PC-9 (cell line): ENCODE measurements around the gene RHBDD3. TPM values are rescaled to one million over a fixed set of nuclear protein-coding genes. Genes with fewer than 3 reads are reported as not detected.

ENCODE experiments used
- BruUV-seq: library from RNA; stranded (reverse); fragments of 400-500 nt; replicated peaks from 2 replicates; lab custom pipeline; 2021; lab: Mats Ljungman, UMichigan
- CTCF ChIA-PET: fragments of 300-600 bp; sonication (Branson Sonifier 250); formaldehyde crosslinking; loops from one replicate; lab custom pipeline; 2022; ENCODE audit warnings: antibody characterized with exemption; lab: Charles Lee
- POLR2A ChIA-PET: fragments of 300-600 bp; sonication (Branson Sonifier 250); formaldehyde crosslinking; loops from one replicate; lab custom pipeline; 2022; ENCODE audit warnings: antibody characterized with exemption; ENCODE audit not compliant: unreplicated experiment; lab: Charles Lee
- DNase-seq, 2 experiments: peaks; one replicate each; pipeline versions ENCODE4 v3.0.0 to v3.0.0-alpha.2; 2015 to 2022; ENCODE audit warnings: mixed read lengths in 1 of 2
- H2AFZ ChIP-seq: fragments of 200-600 bp; sonication (generic); 2 replicates; pipeline ENCODE4 v1.8.1; 2017; ENCODE audit warnings: antibody characterized with exemption
- H3F3A ChIP-seq: fragments of 200-600 bp; sonication (generic); 2 replicates; pipeline ENCODE4 v1.8.1; 2017; ENCODE audit warnings: antibody characterized with exemption, mild to moderate bottlenecking, low read depth; ENCODE audit not compliant: insufficient read depth
- H3K27ac ChIP-seq: fragments of 200-600 bp; sonication (generic); 2 replicates; pipeline ENCODE4 v1.6.1; 2016; ENCODE audit warnings: mixed run types
- H3K27me3 ChIP-seq: fragments of 200-600 bp; sonication (generic); 2 replicates; pipeline ENCODE4 v1.6.1; 2016; ENCODE audit warnings: low read depth, mixed run types; ENCODE audit not compliant: insufficient read depth
- H3K36me3 ChIP-seq: fragments of 200-600 bp; sonication (generic); 2 replicates; pipeline ENCODE4 v1.6.1; 2016; ENCODE audit warnings: low read depth, mixed run types
- H3K4me1 ChIP-seq: fragments of 200-600 bp; sonication (generic); replicated peaks from 2 replicates; pipeline ENCODE4 v1.6.1; 2016; ENCODE audit warnings: mixed run types; ENCODE audit not compliant: insufficient read depth
- H3K4me2 ChIP-seq: fragments of 200-600 bp; sonication (generic); 2 replicates; pipeline ENCODE4 v1.6.1; 2017; ENCODE audit warnings: mixed run types
- H3K4me3 ChIP-seq: fragments of 200-600 bp; sonication (generic); 2 replicates; pipeline ENCODE4 v1.6.1; 2016; ENCODE audit warnings: mixed run types
- H3K79me2 ChIP-seq: fragments of 200-600 bp; sonication (generic); 2 replicates; pipeline ENCODE4 v1.6.1; 2017; ENCODE audit warnings: low read depth, mixed run types
- H3K9me2 ChIP-seq: fragments of 200-600 bp; sonication (generic); 2 replicates; pipeline ENCODE4 v1.8.1; 2017; ENCODE audit warnings: mild to moderate bottlenecking; ENCODE audit not compliant: insufficient read depth
- H3K9me3 ChIP-seq: fragments of 200-600 bp; sonication (generic); 2 replicates; pipeline ENCODE4 v1.8.1; 2016; ENCODE audit warnings: low read depth; ENCODE audit not compliant: insufficient read depth
- H4K20me1 ChIP-seq: fragments of 200-600 bp; sonication (generic); 2 replicates; pipeline ENCODE4 v1.8.1; 2017; ENCODE audit not compliant: insufficient read depth
- EZH2 ChIP-seq: fragments of 200-600 bp; sonication (generic); IDR thresholded peaks from 2 replicates; pipeline ENCODE4 v1.8.0; 2017; ENCODE audit warnings: antibody characterized with exemption, low read depth
- intact Hi-C: fragments of 100-400 bp; cut with micrococcal nuclease; formaldehyde crosslinking; loops from one replicate; pipeline ENCODE4 v1.10.0; 2022; ENCODE audit not compliant: unreplicated experiment
- total RNA-seq: library from RNA; stranded (reverse); gene quantifications from 2 replicates; pipeline ENCODE4 v1.2.3, GENCODE V29; 2021
- TF ChIP-seq, protein P1 (sequence below): fragments of 200-600 bp; sonication (generic); conservative IDR thresholded peaks from 2 replicates; pipeline ENCODE4 v1.6.1; 2017; ENCODE audit warnings: mixed run types, antibody characterized with exemption, mild to moderate bottlenecking, moderate library complexity

Gene RHBDD3
- total RNA-seq, 1 experiment from 2014 or later = 17.6 TPM

DNA sequence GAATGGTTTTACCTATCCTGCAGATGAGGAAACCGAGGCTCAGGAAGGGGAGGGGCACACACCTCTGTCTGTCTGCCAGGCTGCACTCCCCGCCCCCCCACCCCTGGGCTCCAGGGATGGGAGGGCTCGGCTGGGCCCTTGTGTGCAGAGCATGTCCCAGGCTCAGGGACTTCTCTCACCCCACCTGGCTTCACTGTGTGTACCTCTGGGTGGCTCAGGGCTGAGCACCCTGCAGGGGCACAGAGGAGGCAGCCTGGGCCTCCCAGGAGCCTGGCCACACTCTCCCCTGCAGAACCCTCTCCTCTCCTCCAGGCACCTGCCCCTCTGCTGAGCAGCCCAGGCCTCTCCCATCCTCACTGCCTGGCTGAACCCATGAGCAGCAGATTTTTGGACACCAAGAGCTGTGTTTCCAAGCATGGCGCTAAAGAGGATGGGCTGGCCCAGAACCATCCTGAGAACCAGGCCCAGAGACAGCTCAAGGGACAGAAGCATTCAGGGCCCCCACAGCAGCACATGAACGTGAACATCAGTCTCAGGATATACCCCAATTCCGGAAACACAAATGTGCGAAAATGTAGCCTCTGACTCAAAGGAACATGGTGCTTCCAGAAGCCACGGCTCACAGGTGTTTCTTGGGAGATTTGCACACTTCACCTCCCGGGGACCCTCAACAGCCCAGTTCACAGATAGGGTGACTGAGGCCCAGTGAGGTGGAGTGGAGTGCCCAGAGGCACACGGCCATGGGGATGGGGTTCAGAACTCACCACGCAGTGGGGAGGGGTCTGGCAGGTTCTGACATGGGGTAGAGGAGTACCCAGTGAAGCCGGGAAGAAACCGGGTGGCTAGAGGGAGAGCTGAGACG is 51.5 kb downstream of the RHBDD3 start:
- H3K27me3 ChIP-seq = peaks cover 19% of the 10 kb centered on the region
- H3K9me2 ChIP-seq = no peaks in the 10 kb centered on the region
- H3K79me2 ChIP-seq = no peaks in the 10 kb centered on the region
- TF ChIP-seq, protein P1, sequence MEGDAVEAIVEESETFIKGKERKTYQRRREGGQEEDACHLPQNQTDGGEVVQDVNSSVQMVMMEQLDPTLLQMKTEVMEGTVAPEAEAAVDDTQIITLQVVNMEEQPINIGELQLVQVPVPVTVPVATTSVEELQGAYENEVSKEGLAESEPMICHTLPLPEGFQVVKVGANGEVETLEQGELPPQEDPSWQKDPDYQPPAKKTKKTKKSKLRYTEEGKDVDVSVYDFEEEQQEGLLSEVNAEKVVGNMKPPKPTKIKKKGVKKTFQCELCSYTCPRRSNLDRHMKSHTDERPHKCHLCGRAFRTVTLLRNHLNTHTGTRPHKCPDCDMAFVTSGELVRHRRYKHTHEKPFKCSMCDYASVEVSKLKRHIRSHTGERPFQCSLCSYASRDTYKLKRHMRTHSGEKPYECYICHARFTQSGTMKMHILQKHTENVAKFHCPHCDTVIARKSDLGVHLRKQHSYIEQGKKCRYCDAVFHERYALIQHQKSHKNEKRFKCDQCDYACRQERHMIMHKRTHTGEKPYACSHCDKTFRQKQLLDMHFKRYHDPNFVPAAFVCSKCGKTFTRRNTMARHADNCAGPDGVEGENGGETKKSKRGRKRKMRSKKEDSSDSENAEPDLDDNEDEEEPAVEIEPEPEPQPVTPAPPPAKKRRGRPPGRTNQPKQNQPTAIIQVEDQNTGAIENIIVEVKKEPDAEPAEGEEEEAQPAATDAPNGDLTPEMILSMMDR = no peak
- no peak for TF ChIP-seq EZH2
- no peak overlapping the region for H2AFZ ChIP-seq
- no TSS peak for BruUV-seq
- intact Hi-C loops = no loop called here
- POLR2A ChIA-PET = interaction anchor here (0.5 kb wide), 1 partner anchor 460 kb away, joined by 3 read pairs; no protein-coding TSS in a partner anchor
- no peak overlapping the region for H3K4me2 ChIP-seq
- no peaks in the 10 kb centered on the region for H3K4me1 ChIP-seq
- H3K27ac ChIP-seq = no peak overlapping the region
- H4K20me1 ChIP-seq = no peaks in the 10 kb centered on the region
- CTCF ChIA-PET = no interaction called here
- no peak overlapping the region for H3K4me3 ChIP-seq
- no peaks in the 10 kb centered on the region for H3K36me3 ChIP-seq
- DNase-seq = no peak
- no peaks in the 10 kb centered on the region for H3F3A ChIP-seq
- H3K9me3 ChIP-seq = no peaks in the 10 kb centered on the region

DNA sequence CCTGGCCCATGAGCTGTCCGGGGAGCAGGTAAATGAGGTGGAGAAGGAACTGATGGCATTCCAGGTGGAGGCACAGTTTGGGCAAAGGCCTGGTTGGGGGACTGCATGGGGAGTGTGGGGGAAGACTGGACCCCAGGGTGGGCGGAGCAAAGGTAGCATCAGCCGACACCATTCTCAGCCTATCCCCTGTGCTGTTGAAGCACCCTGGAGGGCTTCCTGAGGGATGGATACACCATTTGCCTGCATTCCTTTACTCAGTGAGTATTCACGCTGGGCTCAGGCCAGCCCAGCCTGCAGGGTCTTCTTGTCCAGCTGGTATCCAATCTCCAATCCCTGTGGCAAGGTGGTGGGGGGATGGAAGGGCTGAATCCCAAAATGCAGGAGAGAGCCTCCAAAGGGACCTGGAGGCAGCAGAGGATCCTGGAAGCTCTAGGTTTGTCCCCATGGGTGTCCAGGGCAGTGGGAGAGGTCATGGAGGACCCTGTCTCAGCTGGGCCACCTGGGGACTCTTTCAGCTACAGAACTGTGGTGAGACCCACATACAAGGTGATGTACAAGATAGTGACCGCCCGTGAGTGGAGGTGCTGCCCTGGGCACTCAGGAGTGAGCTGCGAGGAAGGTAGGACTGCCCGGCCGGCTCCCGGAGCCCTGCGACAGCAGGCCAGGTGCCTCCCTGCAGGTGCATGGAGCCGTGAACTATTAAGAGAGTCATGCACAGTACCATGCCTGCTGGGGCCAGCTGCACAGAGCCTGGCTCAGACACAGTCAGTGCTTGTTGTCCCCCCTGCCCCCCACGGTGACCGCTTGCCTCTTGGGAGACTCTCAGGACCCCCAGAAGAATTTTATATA is 52.5 kb downstream of the RHBDD3 start:
- TF ChIP-seq EZH2 = no peak
- TF ChIP-seq, protein P1 = no peak
- intact Hi-C loops = no loop called here
- no peaks in the 10 kb centered on the region for H3K79me2 ChIP-seq
- H3F3A ChIP-seq = no peaks in the 10 kb centered on the region
- CTCF ChIA-PET = no interaction called here
- BruUV-seq = no TSS peak
- no peak for DNase-seq
- no peak overlapping the region for H3K27ac ChIP-seq
- no peaks in the 10 kb centered on the region for H3K4me1 ChIP-seq
- H3K36me3 ChIP-seq = no peaks in the 10 kb centered on the region
- H3K27me3 ChIP-seq = peaks cover 21% of the 10 kb centered on the region
- no peak overlapping the region for H3K4me3 ChIP-seq
- H3K9me2 ChIP-seq = no peaks in the 10 kb centered on the region
- no peaks in the 10 kb centered on the region for H3K9me3 ChIP-seq
- H2AFZ ChIP-seq = no peak overlapping the region
- H4K20me1 ChIP-seq = no peaks in the 10 kb centered on the region
- POLR2A ChIA-PET = no interaction called here
- H3K4me2 ChIP-seq = no peak overlapping the region

DNA sequence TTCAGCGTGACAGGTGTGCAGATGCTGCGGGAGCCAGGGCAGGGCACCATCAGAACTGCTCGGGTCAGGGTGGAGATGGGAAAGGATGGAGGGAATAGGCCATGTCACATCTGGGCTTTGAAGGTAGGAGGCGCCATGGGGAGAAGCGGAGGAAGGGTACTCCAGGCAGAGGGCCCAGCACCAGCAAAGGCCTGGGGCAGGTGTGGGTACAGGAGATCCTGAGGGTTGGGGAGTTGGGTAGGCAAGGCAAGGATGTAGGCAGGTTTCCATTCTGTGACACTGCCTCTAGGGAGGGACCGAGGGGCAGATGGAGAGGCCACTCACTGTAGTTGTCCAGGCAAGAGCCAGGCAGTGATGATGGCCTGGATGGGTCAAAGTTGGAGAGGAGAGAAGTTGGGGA is 53.5 kb downstream of the RHBDD3 start:
- H3K4me1 ChIP-seq = no peaks in the 10 kb centered on the region
- H3K27ac ChIP-seq = no peak overlapping the region
- H3F3A ChIP-seq = no peaks in the 10 kb centered on the region
- peaks cover 21% of the 10 kb centered on the region for H3K27me3 ChIP-seq
- no TSS peak for BruUV-seq
- POLR2A ChIA-PET = no interaction called here
- H2AFZ ChIP-seq = no peak overlapping the region
- CTCF ChIA-PET = no interaction called here
- H4K20me1 ChIP-seq = no peaks in the 10 kb centered on the region
- no peaks in the 10 kb centered on the region for H3K79me2 ChIP-seq
- intact Hi-C loops = no loop called here
- H3K4me2 ChIP-seq = no peak overlapping the region
- H3K4me3 ChIP-seq = no peak overlapping the region
- no peak for DNase-seq
- TF ChIP-seq EZH2 = no peak
- TF ChIP-seq, protein P1 = no peak
- no peaks in the 10 kb centered on the region for H3K9me2 ChIP-seq
- no peaks in the 10 kb centered on the region for H3K9me3 ChIP-seq
- no peaks in the 10 kb centered on the region for H3K36me3 ChIP-seq
